Breast epithelium (tissue), 4 donors: ENCODE data around the gene RELCH. TPM values are rescaled to one million over a fixed set of nuclear protein-coding genes. Genes with fewer than 3 reads are reported as not detected.
A peak's percentile ranks its signal among the peaks of the same experiment; 100 is the strongest.

Experiments
- DNase-seq, 2 donors: peaks; one replicate each; pipeline ENCODE4 v3.0.0-alpha.2; 2019; ENCODE audit warnings: low spot score in 2 of 2
- H3K27ac ChIP-seq, 2 donors: fragments of 200-600 bp; sonication (generic) in 1 of 2; one replicate each; pipeline ENCODE4 v1.5.1; 2016 to 2019; ENCODE audit warnings: mild to moderate bottlenecking in 1 of 2
- H3K27me3 ChIP-seq, 2 donors: fragments of 200-600 bp; sonication (generic) in 1 of 2; one replicate each; pipeline versions ENCODE4 v1.5.1 to v1.6.0; 2017 to 2019; ENCODE audit warnings: control low read depth in 1 of 2, mild to moderate bottlenecking in 1 of 2
- H3K36me3 ChIP-seq: fragments of 200-600 bp; one replicate; pipeline ENCODE4 v1.5.1; 2019
- H3K4me1 ChIP-seq, 2 donors: fragments of 200-600 bp; sonication (generic); one replicate each; pipeline ENCODE4 v1.5.1; 2016 to 2019; ENCODE audit warnings: control low read depth in 1 of 2
- H3K4me3 ChIP-seq, 3 donors: fragments of 200-600 bp; sonication (generic); 1 replicate in 2 of 3; 2 replicates in 1 of 3; pipeline ENCODE4 v1.5.1; 2016 to 2019; ENCODE audit warnings: mild to moderate bottlenecking in 3 of 3, moderate library complexity in 2 of 3
- H3K9me3 ChIP-seq, 2 donors: fragments of 200-600 bp; sonication (generic) in 1 of 2; one replicate each; pipeline ENCODE4 v1.5.1; 2016 to 2019; ENCODE audit warnings: control low read depth in 1 of 2
- CTCF ChIP-seq, 3 donors: fragments of 450-650 bp; IDR thresholded peaks; one replicate each; pipeline ENCODE4 v1.5.1; 2016 to 2017; ENCODE audit warnings: antibody characterized with exemption in 3 of 3, mild to moderate bottlenecking in 3 of 3, moderate library complexity in 3 of 3
- POLR2A ChIP-seq: fragments of 450-650 bp; IDR thresholded peaks from one replicate; pipeline ENCODE4 v1.6.1; 2016; ENCODE audit warnings: antibody characterized with exemption, mild to moderate bottlenecking, moderate library complexity
- POLR2AphosphoS5 ChIP-seq, 3 donors: sonication (generic); formaldehyde crosslinking; IDR thresholded peaks; one replicate each; pipeline ENCODE4 v1.6.1; 2017; ENCODE audit warnings: antibody characterized with exemption in 3 of 3
- intact Hi-C: fragments of 100-400 bp; cut with DNase I; formaldehyde crosslinking; loops from one replicate; pipeline ENCODE4 v1.15.1; 2023; ENCODE audit warnings: low total_unique reads
- total RNA-seq, 3 donors: library from RNA; depleted of rRNA; stranded (reverse); fragments of >200 nt; gene quantifications; one replicate each; pipeline ENCODE4 v1.1.0, GENCODE V29; 2016

The RELCH gene
- total RNA-seq, 3 donors from 2014 or later, result 33.0 to 69.4 (median 45.9) TPM

GRCh38 chr18:62324181-62324828 is 137.2 kb downstream of the RELCH start:
- Histone ChIP-seq H3K36me3 (no peaks in the 10 kb centered on the region), H3K4me3 (peak overlapping the region; percentile 30 to 76 (median 59)), H3K4me1 (peaks cover 0 to 4% of the 10 kb centered on the region in 2 donors), H3K27me3 (peaks cover 2 to 11% of the 10 kb centered on the region in 2 donors), H3K9me3 (no peaks in the 10 kb centered on the region), H3K27ac (no peak overlapping the region)
- no peak for TF ChIP-seq POLR2A
- no peak for TF ChIP-seq POLR2AphosphoS5 (IDR thresholded peaks at IDR 0.05)
- no peak for TF ChIP-seq CTCF (IDR thresholded peaks at IDR 0.05)
- intact Hi-C loops, result no loop called here
- no peak for DNase-seq

- Histone ChIP-seq H3K27me3 (peaks cover 2 to 14% of the 10 kb centered on the region in 2 donors), H3K36me3 (no peaks in the 10 kb centered on the region), H3K9me3 (no peaks in the 10 kb centered on the region), H3K4me1 (peaks cover 0 to 4% of the 10 kb centered on the region in 2 donors), H3K4me3 (peak within 1 kb of the TSS; percentile 46 to 76 (median 59)), H3K27ac (peak within 1 kb of the TSS; percentile 18 to 23)
- TF ChIP-seq CTCF (IDR thresholded peaks at IDR 0.05) (peak in 2 of 3 donors; percentile 15 to 18), POLR2A (no peak)
- intact Hi-C loops, result no loop called here
- no peak for DNase-seq
These were observed 138.1 kb downstream of the RELCH start, which contains the start of gene TNFRSF11A for GRCh38 chr18:62324917-62325805. Gene TNFRSF11A (plus strand): TSS chr18:62325310. CDS start chr18:62325353, 43 bp downstream.

- DNase-seq, result no peak
- H3K4me3 ChIP-seq, result peak overlapping the region; percentile 46 to 76 (median 59)
- intact Hi-C loops, result no loop called here
- H3K27ac ChIP-seq, result peak overlapping the region in 1 of 2 donors; percentile 18
- H3K27me3 ChIP-seq, result peaks cover 2 to 20% of the 10 kb centered on the region in 2 donors
- H3K4me1 ChIP-seq, result peaks cover 0 to 4% of the 10 kb centered on the region in 2 donors
- H3K36me3 ChIP-seq, result no peaks in the 10 kb centered on the region
- TF ChIP-seq POLR2A (no peak), CTCF (IDR thresholded peaks at IDR 0.05) (no peak), POLR2AphosphoS5 (IDR thresholded peaks at IDR 0.05) (no peak)
- no peaks in the 10 kb centered on the region for H3K9me3 ChIP-seq
These were observed 139.0 kb downstream of the RELCH start for GRCh38 chr18:62325806-62326645.

- no peak for TF ChIP-seq POLR2A
- TF ChIP-seq CTCF (IDR thresholded peaks at IDR 0.05), result no peak
- no peak for TF ChIP-seq POLR2AphosphoS5 (IDR thresholded peaks at IDR 0.05)
- peaks cover 2 to 20% of the 10 kb centered on the region in 2 donors for H3K27me3 ChIP-seq
- no peak overlapping the region for H3K27ac ChIP-seq
- H3K4me1 ChIP-seq, result peaks cover 0 to 4% of the 10 kb centered on the region in 2 donors
- no peaks in the 10 kb centered on the region for H3K36me3 ChIP-seq
- no peak for DNase-seq
- no peaks in the 10 kb centered on the region for H3K9me3 ChIP-seq
- H3K4me3 ChIP-seq, result peak overlapping the region in 2 of 3 donors; percentile 59 to 76
- intact Hi-C loops, result no loop called here
These were observed 139.7 kb downstream of the RELCH start for GRCh38 chr18:62326646-62327348.
